K562 (cell line): ENCODE data around the gene DCTD. TPM values are rescaled to one million over a fixed set of nuclear protein-coding genes. Genes with fewer than 3 reads are reported as not detected.

ENCODE experiments used
- ATAC-seq: fragments of 200-7000 bp; cut with Tn5 transposase; 3 replicates; pipeline ENCODE4 v1.9.1; 2020; ENCODE audit warnings: moderate library complexity
- BruUV-seq: library from RNA; stranded (reverse); fragments of 400-500 nt; replicated peaks from 2 replicates; lab custom pipeline; 2021; lab: Mats Ljungman, UMichigan
- CTCF ChIA-PET: fragments of 300-600 bp; formaldehyde crosslinking; extraction: SDS; loops from one replicate; lab custom pipeline; 2021; ENCODE audit warnings: low intra/inter-chr PET ratio; lab: Yijun Ruan, JAX
- POLR2A ChIA-PET: fragments of 300-600, 350-650 bp; sonication (Branson Sonifier 250); formaldehyde crosslinking; extraction: SDS; loops from one replicate; lab custom pipeline; 2021; ENCODE audit warnings: antibody characterized with exemption, inconsistent platforms; lab: Yijun Ruan, JAX
- DNase-seq, 4 experiments: peaks; one replicate each; pipeline versions ENCODE4 v3.0.0 to v3.0.0-alpha.2; 2011 to 2018; ENCODE audit warnings: low spot score in 3 of 4, mixed read lengths in 3 of 4; ENCODE audit errors: extremely low read depth in 1 of 4
- FAIRE-seq: peaks from 2 replicates; lab custom pipeline; 2011; peaks lifted over from hg19 to GRCh38; lab: Jason Lieb, UNC
- H2AFZ ChIP-seq: 2 replicates; pipeline ENCODE4 v1.6.0; 2011; ENCODE audit warnings: low read depth, low read length, control low read depth, inconsistent platforms
- H3K27ac ChIP-seq: fragments of 200-600 bp; 3 replicates; pipeline ENCODE4 v1.8.0; 2011; ENCODE audit warnings: low read depth, mild to moderate bottlenecking, control low read depth, inconsistent platforms, low read length, moderate library complexity, mixed read lengths; ENCODE audit errors: extremely low read depth
- H3K27me3 ChIP-seq, 2 experiments: fragments of 300-600 bp in 1 of 2; 2 replicates in 1 of 2; 3 replicates in 1 of 2; pipeline versions ENCODE4 v1.6.0 to v1.8.0; 2011; ENCODE audit warnings: inconsistent platforms in 2 of 2, low read length in 2 of 2, mild to moderate bottlenecking in 1 of 2, mixed read lengths in 1 of 2, moderate library complexity in 1 of 2; ENCODE audit not compliant: control insufficient read depth in 2 of 2, insufficient read depth in 2 of 2
- H3K36me3 ChIP-seq: fragments of 300-600 bp; 3 replicates; pipeline ENCODE4 v1.8.0; 2011; ENCODE audit warnings: mild to moderate bottlenecking, low read length, inconsistent platforms; ENCODE audit not compliant: control insufficient read depth, insufficient read depth
- H3K4me1 ChIP-seq, 2 experiments: fragments of 200-600 bp in 1 of 2; replicated peaks in 1 of 2; 2 replicates in 1 of 2; 3 replicates in 1 of 2; pipeline versions ENCODE4 v1.5.1 to v1.8.0; 2011; ENCODE audit warnings: inconsistent platforms in 2 of 2, low read length in 2 of 2, mild to moderate bottlenecking in 1 of 2, mixed read lengths in 1 of 2, moderate library complexity in 1 of 2; ENCODE audit not compliant: control insufficient read depth in 2 of 2, insufficient read depth in 2 of 2
- H3K4me2 ChIP-seq: 2 replicates; pipeline ENCODE4 v1.6.1; 2011; ENCODE audit warnings: low read length, control low read depth, inconsistent platforms, mixed read lengths; ENCODE audit not compliant: insufficient read depth
- H3K4me3 ChIP-seq: fragments of 200-600 bp; sonication (generic), shearing (Covaris generic); 2 replicates; pipeline ENCODE4 v1.5.1; 2016; ENCODE audit warnings: control low read depth, inconsistent platforms
- H3K79me2 ChIP-seq: fragments of 200-600 bp; 3 replicates; pipeline ENCODE4 v1.8.0; 2011; ENCODE audit warnings: low read length, inconsistent platforms; ENCODE audit not compliant: control insufficient read depth, insufficient read depth
- H3K9ac ChIP-seq, 2 experiments: 2 replicates each; pipeline versions ENCODE4 v1.6.0 to v1.6.1; 2011; ENCODE audit warnings: low read depth in 2 of 2, low read length in 2 of 2, control low read depth in 1 of 2, inconsistent platforms in 1 of 2, mild to moderate bottlenecking in 1 of 2, mixed read lengths in 1 of 2; ENCODE audit not compliant: insufficient read depth in 1 of 2
- H3K9me1 ChIP-seq: one replicate; pipeline ENCODE4 v1.6.0; 2011; ENCODE audit warnings: inconsistent platforms, mild to moderate bottlenecking, low read length, moderate library complexity; ENCODE audit not compliant: control insufficient read depth, insufficient read depth
- H3K9me3 ChIP-seq: replicated peaks from 2 replicates; pipeline ENCODE4 v1.5.1; 2011; ENCODE audit warnings: low read depth, low read length, inconsistent platforms; ENCODE audit not compliant: control insufficient read depth, insufficient read depth
- H4K20me1 ChIP-seq: replicated peaks from 2 replicates; pipeline ENCODE4 v1.6.1; 2011; ENCODE audit warnings: low read length, inconsistent platforms, mixed read lengths; ENCODE audit not compliant: control insufficient read depth, insufficient read depth
- CBFA2T3 ChIP-seq: fragments of 450-650 bp; IDR thresholded peaks from 2 replicates; pipeline ENCODE4 v1.6.1; 2017
- MEIS2 ChIP-seq: fragments of 450-650 bp; IDR thresholded peaks from 2 replicates; pipeline ENCODE4 v1.6.1; 2014; ENCODE audit warnings: mild to moderate bottlenecking; ENCODE audit not compliant: partially characterized antibody
- NCOA1 ChIP-seq: fragments of 450-650 bp; IDR thresholded peaks from 2 replicates; pipeline ENCODE4 v1.6.1; 2016; ENCODE audit warnings: low read depth
- RB1 ChIP-seq: fragments of 450-650 bp; IDR thresholded peaks from 2 replicates; pipeline ENCODE4 v1.6.1; 2017; ENCODE audit warnings: low read depth, mild to moderate bottlenecking
- RBM17 ChIP-seq: fragments of 200-400 bp; formaldehyde crosslinking; IDR thresholded peaks from 2 replicates; pipeline ENCODE4 v1.6.1; 2017; ENCODE audit warnings: low read depth, mild to moderate bottlenecking, low read length, borderline replicate concordance
- WGBS: fragments of 100-300 bp; shearing (Covaris generic); methylation state at CpG from one replicate; pipeline ENCODE4 v1.1.6; 2016; ENCODE audit warnings: low coverage, mixed read lengths; ENCODE audit not compliant: insufficient coverage; ENCODE audit errors: missing lambda C conversion rate; 5-methylcytosine and 5-hydroxymethylcytosine counted together
- in situ Hi-C: fragments of 300-500 bp; cut with MboI; formaldehyde crosslinking; loops from 4 replicates; pipeline ENCODE4 v1.15.0; 2018; ENCODE audit warnings: inconsistent platforms, mixed read lengths
- intact Hi-C: fragments of 100-400 bp; cut with micrococcal nuclease; formaldehyde crosslinking; loops from 2 replicates; pipeline ENCODE4 v1.14.2; 2022
- polyA plus RNA-seq, 8 experiments: library from polyadenylated mRNA; depleted of rRNA in 4 of 8; stranded (reverse) in 5 of 8; unstranded in 3 of 8; fragments of >200 nt; fragmentation: Nextera tagmentation in 2 of 8; fragmentation: Illumina TruSeq in 1 of 8; extraction: Ambion mirVana in 2 of 8; extraction: Trizol in 1 of 8; gene quantifications; 2 replicates each; pipeline versions ENCODE4 v1.2.1 to v1.2.3, GENCODE V29; 2011 to 2014; ENCODE audit warnings: inconsistent platforms in 1 of 8, missing spikeins in 1 of 8
- total RNA-seq, 7 experiments: library from RNA; depleted of rRNA in 6 of 7; stranded (reverse); fragments of >200 nt in 6 of 7; fragmentation: Illumina TruSeq in 2 of 7; extraction: Trizol in 2 of 7; gene quantifications; 2 replicates each; pipeline versions ENCODE4 v1.2.1 to v1.2.3, GENCODE V29; 2011 to 2021; ENCODE audit warnings: low replicate concordance in 1 of 7
- TF ChIP-seq, protein P1 (sequence below): fragments of 250-450 bp; sonication (Bioruptor Pico); IDR thresholded peaks from 2 replicates; pipeline ENCODE4 v1.5.0; 2022; ENCODE audit warnings: mild to moderate bottlenecking
- TF ChIP-seq, protein P2 (sequence below): sonication (generic); formaldehyde crosslinking; IDR thresholded peaks from 2 replicates; pipeline ENCODE4 v1.8.0; 2022; ENCODE audit warnings: mild to moderate bottlenecking, missing genetic modification reagents
- TF ChIP-seq, protein P3 (sequence below): fragments of 450-650 bp; IDR thresholded peaks from 2 replicates; pipeline ENCODE4 v1.6.1; 2014; ENCODE audit warnings: low read depth, mild to moderate bottlenecking, moderate library complexity, borderline replicate concordance

DCTD gene
- total and polyA plus RNA-seq, 9 of the 15 experiments (the other 6 are each of a cell fraction or from before 2014, with no cell fraction given): 38.7 to 114 (median 76.5) TPM

DNA sequence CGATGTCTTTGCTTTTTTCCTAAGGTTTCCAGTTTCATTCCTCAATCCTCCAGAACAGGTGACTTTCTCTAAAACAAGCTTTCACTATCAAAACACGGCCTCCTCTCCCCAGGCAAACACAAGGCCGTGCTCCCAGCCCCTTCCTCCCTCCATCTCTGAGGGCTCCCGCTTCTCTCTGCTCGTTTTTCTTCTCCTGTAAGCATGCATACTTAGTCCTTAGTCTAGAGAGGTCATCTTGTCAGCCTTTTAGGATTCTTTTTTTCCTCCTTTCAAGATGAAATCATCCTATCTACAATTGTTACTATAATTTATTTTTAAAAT, 18.7 kb downstream of the DCTD start (continued):
- TF ChIP-seq, protein P1, sequence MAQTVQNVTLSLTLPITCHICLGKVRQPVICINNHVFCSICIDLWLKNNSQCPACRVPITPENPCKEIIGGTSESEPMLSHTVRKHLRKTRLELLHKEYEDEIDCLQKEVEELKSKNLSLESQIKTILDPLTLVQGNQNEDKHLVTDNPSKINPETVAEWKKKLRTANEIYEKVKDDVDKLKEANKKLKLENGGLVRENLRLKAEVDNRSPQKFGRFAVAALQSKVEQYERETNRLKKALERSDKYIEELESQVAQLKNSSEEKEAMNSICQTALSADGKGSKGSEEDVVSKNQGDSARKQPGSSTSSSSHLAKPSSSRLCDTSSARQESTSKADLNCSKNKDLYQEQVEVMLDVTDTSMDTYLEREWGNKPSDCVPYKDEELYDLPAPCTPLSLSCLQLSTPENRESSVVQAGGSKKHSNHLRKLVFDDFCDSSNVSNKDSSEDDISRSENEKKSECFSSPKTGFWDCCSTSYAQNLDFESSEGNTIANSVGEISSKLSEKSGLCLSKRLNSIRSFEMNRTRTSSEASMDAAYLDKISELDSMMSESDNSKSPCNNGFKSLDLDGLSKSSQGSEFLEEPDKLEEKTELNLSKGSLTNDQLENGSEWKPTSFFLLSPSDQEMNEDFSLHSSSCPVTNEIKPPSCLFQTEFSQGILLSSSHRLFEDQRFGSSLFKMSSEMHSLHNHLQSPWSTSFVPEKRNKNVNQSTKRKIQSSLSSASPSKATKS (CRISPR knock-in tag): no peak
- TF ChIP-seq RB1: no peak

DNA sequence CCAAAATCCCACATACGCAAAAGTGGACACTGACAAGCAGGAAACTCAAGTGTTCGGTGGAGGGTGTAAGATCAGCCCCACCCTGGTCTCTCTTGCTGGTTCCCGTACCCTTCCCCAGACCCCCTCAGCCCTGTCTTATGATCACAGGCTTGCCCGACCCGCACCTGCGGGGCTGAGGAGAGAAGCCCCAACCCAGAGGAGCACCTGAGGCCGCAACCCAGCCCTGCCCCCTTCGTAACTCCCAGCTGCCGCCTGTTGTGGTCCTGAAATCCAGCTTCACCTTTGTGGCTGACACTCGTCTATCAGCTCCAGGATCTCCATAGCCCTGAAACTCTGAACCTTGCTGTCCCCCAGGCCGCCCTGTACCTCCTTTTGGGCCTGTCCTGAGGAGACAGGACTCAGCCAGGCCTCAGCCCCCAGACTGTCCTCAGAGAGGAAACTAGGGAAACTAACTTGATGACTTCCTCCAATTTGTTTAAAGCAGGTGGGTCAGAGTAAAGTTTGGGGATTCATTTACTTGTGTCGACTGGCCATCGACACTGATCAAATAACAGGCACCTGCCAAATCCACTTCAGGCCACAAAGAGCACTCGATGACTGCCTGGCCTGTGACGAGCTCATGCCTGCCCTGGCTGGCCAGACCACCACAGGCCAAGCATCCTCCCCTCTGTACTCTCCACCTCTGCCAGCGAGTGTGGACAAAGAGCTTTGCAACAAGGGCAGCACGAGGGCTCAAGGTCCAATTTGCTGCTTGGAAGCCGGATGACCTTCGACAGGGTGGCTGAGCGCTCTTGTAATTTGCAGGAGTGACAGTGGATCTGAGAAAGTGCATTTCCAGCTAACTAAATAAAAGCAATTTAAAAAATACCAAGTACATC, 19.3 kb downstream of the DCTD start:
- H3K9ac ChIP-seq: peak overlapping the region in 1 of 2 experiments; percentile 73; a peak in 2 of 4 replicates
- no peaks in the 10 kb centered on the region for H3K79me2 ChIP-seq
- intact Hi-C loops (no loop called here), in situ Hi-C loops (no loop called here)
- POLR2A ChIA-PET: interaction anchor here (0.6 kb wide), 1 partner anchor 248 kb away, joined by 3 read pairs; no protein-coding TSS in a partner anchor
- WGBS: 92% methylated on average over 16 of the region's 20 CpGs
- H2AFZ ChIP-seq: no peak overlapping the region
- TF ChIP-seq RBM17 (no peak), MEIS2 (no peak), CBFA2T3 (no peak), NCOA1 (no peak)
- TF ChIP-seq, protein P2, sequence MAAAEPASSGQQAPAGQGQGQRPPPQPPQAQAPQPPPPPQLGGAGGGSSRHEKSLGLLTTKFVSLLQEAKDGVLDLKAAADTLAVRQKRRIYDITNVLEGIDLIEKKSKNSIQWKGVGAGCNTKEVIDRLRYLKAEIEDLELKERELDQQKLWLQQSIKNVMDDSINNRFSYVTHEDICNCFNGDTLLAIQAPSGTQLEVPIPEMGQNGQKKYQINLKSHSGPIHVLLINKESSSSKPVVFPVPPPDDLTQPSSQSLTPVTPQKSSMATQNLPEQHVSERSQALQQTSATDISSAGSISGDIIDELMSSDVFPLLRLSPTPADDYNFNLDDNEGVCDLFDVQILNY (CRISPR knock-in tag): no peak
- TF ChIP-seq, protein P3, sequence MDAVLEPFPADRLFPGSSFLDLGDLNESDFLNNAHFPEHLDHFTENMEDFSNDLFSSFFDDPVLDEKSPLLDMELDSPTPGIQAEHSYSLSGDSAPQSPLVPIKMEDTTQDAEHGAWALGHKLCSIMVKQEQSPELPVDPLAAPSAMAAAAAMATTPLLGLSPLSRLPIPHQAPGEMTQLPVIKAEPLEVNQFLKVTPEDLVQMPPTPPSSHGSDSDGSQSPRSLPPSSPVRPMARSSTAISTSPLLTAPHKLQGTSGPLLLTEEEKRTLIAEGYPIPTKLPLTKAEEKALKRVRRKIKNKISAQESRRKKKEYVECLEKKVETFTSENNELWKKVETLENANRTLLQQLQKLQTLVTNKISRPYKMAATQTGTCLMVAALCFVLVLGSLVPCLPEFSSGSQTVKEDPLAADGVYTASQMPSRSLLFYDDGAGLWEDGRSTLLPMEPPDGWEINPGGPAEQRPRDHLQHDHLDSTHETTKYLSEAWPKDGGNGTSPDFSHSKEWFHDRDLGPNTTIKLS: no peak
- no peaks in the 10 kb centered on the region for H4K20me1 ChIP-seq
- no peaks in the 10 kb centered on the region for H3K9me3 ChIP-seq
- H3K4me2 ChIP-seq: no peak overlapping the region
- no peaks in the 10 kb centered on the region for H3K9me1 ChIP-seq
- no peak overlapping the region for H3K4me3 ChIP-seq
- no TSS peak for BruUV-seq
- FAIRE-seq (no peak), DNase-seq (no peak), ATAC-seq (no peak)
- no peaks in the 10 kb centered on the region for H3K4me1 ChIP-seq
- H3K36me3 ChIP-seq: peaks cover 88% of the 10 kb centered on the region; the same call in 2 of the 3 replicates
- CTCF ChIA-PET: no interaction called here
- H3K27ac ChIP-seq: no peak overlapping the region
- no peaks in the 10 kb centered on the region for H3K27me3 ChIP-seq
